Testis (tissue), 3 donors: Measurements from ENCODE around the gene TBC1D24. TPM values are rescaled to one million over a fixed set of nuclear protein-coding genes. Genes with fewer than 3 reads are reported as not detected.
A peak's percentile ranks its signal among the peaks of the same experiment; 100 is the strongest.

Source experiments
- DNase-seq: peaks from one replicate; pipeline ENCODE4 v3.0.0-alpha.2; 2019
- H3K27ac ChIP-seq, 2 donors: fragments of 200-600 bp; sonication (generic); one replicate each; pipeline ENCODE4 v1.5.1; 2019
- H3K27me3 ChIP-seq: fragments of 200-600 bp; sonication (generic); one replicate; pipeline ENCODE4 v1.5.1; 2019
- H3K36me3 ChIP-seq: fragments of 200-600 bp; sonication (generic); one replicate; pipeline ENCODE4 v1.5.1; 2017; ENCODE audit warnings: low read depth; ENCODE audit errors: missing control alignments
- H3K4me1 ChIP-seq: fragments of 200-600 bp; sonication (generic); one replicate; pipeline ENCODE4 v1.5.1; 2019
- H3K4me3 ChIP-seq, 2 donors: fragments of 200-600 bp; sonication (generic); one replicate each; pipeline ENCODE4 v1.5.1; 2017 to 2019
- H3K9me3 ChIP-seq: fragments of 200-600 bp; sonication (generic); one replicate; pipeline ENCODE4 v1.5.1; 2017
- POLR2A ChIP-seq: fragments of 450-650 bp; IDR thresholded peaks from one replicate; pipeline ENCODE4 v1.6.1; 2017; ENCODE audit warnings: antibody characterized with exemption, mild to moderate bottlenecking, moderate library complexity
- WGBS, 2 donors: methylation state at CpG; one replicate each; pipeline ENCODE4 v1.1.5; 2018; 5-methylcytosine and 5-hydroxymethylcytosine counted together
- intact Hi-C: fragments of 100-400 bp; cut with DNase I; formaldehyde crosslinking; loops from one replicate; pipeline ENCODE4 v1.15.1; 2023; ENCODE audit warnings: low total_unique reads
- polyA plus RNA-seq: library from polyadenylated mRNA; stranded (reverse); fragments of 350-450 nt; fragmentation: Illumina TruSeq; extraction: RNeasy Lipid Tissue Mini Kit (QIAGEN cat#74804); gene quantifications from one replicate; pipeline ENCODE4 v1.2.3, GENCODE V29; 2014; ENCODE audit warnings: low read depth, low replicate concordance; ENCODE audit not compliant: insufficient read depth
- total RNA-seq, 2 donors: library from RNA; depleted of rRNA; stranded (reverse); fragments of >200 nt; gene quantifications; one replicate each; pipeline ENCODE4 v1.2.3, GENCODE V29; 2016
- TF ChIP-seq, protein P1 (sequence below), 3 experiments: fragments of 450-650 bp in 2 of 3; fragments of 200-600 bp in 1 of 3; sonication (generic) in 1 of 3; IDR thresholded peaks; one replicate each; pipeline ENCODE4 v1.5.1; 2016 to 2019; ENCODE audit warnings: antibody characterized with exemption in 3 of 3, mild to moderate bottlenecking in 2 of 3, moderate library complexity in 1 of 3

TBC1D24 gene
- total and polyA plus RNA-seq, 3 donors from 2014 or later, result 5.3 to 13.5 (median 11.2) TPM

DNA sequence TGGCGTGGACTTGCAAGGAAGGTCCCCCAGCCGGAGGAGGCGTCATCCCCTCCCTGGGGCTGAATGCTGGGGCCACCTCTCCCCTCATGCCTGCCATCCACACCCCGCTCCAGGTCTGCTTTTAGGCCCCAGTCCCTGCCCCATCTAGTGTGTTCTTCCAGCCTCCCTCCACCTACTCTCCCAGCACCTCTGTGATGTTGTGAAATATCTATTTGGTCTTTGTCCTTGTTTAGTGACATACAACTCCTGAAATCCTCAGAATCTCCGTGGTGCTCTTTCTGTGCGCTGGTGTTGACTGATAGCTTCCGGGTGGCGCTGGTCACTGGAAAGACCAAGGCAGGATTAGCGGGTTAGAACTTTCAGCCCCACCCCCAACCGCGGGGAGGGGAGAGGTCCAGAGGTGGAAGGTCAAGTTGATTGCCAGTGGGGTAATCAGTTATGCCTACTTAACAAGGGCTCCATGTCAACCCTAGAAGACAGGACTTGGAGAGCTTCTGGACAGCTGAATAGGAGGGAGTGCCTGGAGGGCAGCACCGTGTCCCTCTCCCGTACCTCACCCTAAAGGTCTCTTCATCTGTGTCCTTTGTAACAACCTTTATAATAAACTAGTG is 10.1 kb downstream of the TBC1D24 start:
- Histone ChIP-seq H3K4me3 (no peak overlapping the region), H3K4me1 (peaks cover 19% of the 10 kb centered on the region), H3K9me3 (no peaks in the 10 kb centered on the region), H3K36me3 (no peaks in the 10 kb centered on the region), H3K27ac (no peak overlapping the region), H3K27me3 (no peaks in the 10 kb centered on the region)
- intact Hi-C loops, result loop anchor here (10.0 kb wide), 1 partner anchor 150 kb away; no protein-coding TSS in a partner anchor
- no peak for DNase-seq
- WGBS, 2 donors, result 91 to 93% methylated on average over 13 of the region's 13 CpGs
- TF ChIP-seq POLR2A, result no peak
- TF ChIP-seq, protein P1, sequence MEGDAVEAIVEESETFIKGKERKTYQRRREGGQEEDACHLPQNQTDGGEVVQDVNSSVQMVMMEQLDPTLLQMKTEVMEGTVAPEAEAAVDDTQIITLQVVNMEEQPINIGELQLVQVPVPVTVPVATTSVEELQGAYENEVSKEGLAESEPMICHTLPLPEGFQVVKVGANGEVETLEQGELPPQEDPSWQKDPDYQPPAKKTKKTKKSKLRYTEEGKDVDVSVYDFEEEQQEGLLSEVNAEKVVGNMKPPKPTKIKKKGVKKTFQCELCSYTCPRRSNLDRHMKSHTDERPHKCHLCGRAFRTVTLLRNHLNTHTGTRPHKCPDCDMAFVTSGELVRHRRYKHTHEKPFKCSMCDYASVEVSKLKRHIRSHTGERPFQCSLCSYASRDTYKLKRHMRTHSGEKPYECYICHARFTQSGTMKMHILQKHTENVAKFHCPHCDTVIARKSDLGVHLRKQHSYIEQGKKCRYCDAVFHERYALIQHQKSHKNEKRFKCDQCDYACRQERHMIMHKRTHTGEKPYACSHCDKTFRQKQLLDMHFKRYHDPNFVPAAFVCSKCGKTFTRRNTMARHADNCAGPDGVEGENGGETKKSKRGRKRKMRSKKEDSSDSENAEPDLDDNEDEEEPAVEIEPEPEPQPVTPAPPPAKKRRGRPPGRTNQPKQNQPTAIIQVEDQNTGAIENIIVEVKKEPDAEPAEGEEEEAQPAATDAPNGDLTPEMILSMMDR (IDR thresholded peaks at IDR 0.05), result no peak

DNA sequence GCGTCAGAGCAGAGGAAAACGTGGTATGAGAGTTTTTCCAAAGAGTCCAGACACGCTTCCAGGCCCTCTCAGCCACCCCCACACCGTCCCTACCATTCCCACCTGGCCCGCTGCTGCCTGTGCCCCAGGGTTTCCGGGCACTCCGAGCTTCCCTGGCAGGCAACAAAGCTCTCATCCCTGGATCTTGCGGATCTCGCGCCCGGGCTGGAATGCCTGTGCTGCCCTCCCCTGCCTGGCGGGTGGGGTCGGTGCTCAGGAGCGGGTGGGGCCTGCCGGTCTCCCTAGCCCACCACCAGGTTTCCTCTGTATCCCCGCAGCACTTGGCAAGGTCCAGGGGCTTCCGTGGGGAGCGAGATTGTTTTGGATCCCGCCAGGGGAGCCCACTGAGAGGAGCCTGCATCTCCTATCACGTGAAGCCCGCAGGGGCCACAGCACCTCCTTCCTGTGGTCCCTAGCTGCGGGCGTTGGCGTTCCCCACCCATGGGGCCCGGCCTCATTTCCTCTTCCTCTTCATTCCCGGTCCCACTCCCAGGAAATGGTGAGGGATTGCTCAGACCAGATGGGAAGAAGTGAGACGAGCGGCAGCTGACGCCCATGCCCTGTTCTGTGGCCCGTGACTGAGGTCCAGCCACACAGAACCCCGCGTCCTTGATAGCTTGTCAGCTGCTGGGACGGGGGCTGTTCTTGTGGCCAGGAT is 11.0 kb downstream of the TBC1D24 start:
- peaks cover 19% of the 10 kb centered on the region for H3K4me1 ChIP-seq
- no peaks in the 10 kb centered on the region for H3K9me3 ChIP-seq
- no peaks in the 10 kb centered on the region for H3K27me3 ChIP-seq
- no peak overlapping the region for H3K27ac ChIP-seq
- no peak for TF ChIP-seq POLR2A
- TF ChIP-seq, protein P1 (IDR thresholded peaks at IDR 0.05), result no peak
- WGBS, 2 donors, result 83 to 87% methylated on average over 6 to 33 of the region's 33 CpGs
- intact Hi-C loops, result loop anchor here (10.0 kb wide), 1 partner anchor 151 kb away; no protein-coding TSS in a partner anchor
- no peak for DNase-seq
- H3K4me3 ChIP-seq, result no peak overlapping the region
- H3K36me3 ChIP-seq, result no peaks in the 10 kb centered on the region

DNA sequence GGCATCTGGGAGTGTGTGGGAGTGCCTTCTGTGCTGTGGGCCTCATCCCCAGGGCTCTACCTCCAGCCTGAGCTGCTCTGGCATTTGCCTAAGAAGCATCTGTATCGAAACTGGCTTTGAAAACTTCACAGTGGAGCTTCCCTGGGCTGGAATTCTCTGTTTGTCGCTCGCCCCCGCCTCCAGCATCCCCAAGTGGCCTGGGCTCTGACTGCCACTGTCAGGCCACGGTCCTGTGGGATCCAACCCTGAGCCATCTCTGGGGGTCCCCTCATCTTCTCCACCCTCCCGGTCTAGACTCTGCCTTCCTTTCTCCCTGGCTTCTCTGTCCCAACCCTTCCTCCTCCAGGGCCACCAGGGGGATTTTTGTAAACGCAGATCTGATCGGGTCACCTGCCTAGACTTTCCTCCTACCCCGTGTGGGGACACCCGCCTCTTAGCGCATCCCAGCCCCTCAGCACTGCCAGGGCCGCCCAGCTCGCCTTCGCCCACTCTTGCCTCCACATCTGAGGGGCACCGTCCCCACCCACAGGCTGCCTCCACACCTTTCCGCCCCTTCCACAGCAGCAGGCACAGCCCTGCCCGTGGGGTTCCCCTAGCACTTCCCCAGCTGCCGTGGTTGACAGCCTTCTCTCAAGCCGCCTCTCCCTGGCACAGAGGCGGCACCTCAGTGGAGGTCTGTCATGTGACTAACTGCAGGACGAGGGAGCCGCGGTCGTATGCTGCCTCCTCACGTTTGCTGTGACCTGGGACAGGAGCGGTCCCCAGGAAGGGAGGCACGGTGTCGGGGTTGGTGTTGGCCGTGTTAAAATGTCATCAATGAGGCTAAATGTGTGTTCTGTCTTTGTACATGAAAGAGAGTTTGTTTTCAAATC is 12.0 kb downstream of the TBC1D24 start:
- Histone ChIP-seq H3K27me3 (no peaks in the 10 kb centered on the region), H3K36me3 (no peaks in the 10 kb centered on the region), H3K4me3 (no peak overlapping the region), H3K27ac (no peak overlapping the region), H3K4me1 (peaks cover 19% of the 10 kb centered on the region), H3K9me3 (no peaks in the 10 kb centered on the region)
- peak; percentile 81 for DNase-seq
- intact Hi-C loops, result loop anchor here (10.0 kb wide), 1 partner anchor 152 kb away; no protein-coding TSS in a partner anchor
- 71 to 73% methylated on average over 27 to 29 of the region's 29 CpGs for WGBS, 2 donors
- no peak for TF ChIP-seq POLR2A
- TF ChIP-seq, protein P1 (IDR thresholded peaks at IDR 0.05), result peak in 1 of 3 experiments; percentile 33

DNA sequence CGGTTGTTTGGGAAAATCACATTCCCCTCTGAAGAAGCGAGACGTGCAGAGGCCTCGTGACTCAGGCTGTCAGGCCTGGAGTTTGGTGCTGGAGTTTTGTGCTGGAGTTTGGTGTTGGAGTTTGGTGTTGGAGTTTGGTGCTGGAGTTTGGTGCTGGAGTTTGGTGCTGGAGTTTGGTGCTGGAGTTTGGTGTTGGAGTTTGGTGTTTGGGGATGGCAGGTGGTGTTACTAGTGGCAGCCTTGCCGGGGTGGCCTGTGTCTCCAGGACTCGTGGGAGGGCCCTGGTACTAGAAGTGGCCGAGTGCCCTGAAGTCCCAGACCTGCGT is 12.6 kb downstream of the TBC1D24 start:
- H3K9me3 ChIP-seq, result no peaks in the 10 kb centered on the region
- no peak overlapping the region for H3K4me3 ChIP-seq
- no peaks in the 10 kb centered on the region for H3K36me3 ChIP-seq
- no peak for DNase-seq
- TF ChIP-seq, protein P1 (IDR thresholded peaks at IDR 0.05), result no peak
- TF ChIP-seq POLR2A, result no peak
- intact Hi-C loops, result loop anchor here (10.0 kb wide), 1 partner anchor 153 kb away; no protein-coding TSS in a partner anchor
- H3K27me3 ChIP-seq, result no peaks in the 10 kb centered on the region
- H3K4me1 ChIP-seq, result peaks cover 15% of the 10 kb centered on the region
- no peak overlapping the region for H3K27ac ChIP-seq
- 63% methylated on average over 8 of the region's 8 CpGs for WGBS, 2 donors
